ENCODE results near the gene PAWR.

DNA sequence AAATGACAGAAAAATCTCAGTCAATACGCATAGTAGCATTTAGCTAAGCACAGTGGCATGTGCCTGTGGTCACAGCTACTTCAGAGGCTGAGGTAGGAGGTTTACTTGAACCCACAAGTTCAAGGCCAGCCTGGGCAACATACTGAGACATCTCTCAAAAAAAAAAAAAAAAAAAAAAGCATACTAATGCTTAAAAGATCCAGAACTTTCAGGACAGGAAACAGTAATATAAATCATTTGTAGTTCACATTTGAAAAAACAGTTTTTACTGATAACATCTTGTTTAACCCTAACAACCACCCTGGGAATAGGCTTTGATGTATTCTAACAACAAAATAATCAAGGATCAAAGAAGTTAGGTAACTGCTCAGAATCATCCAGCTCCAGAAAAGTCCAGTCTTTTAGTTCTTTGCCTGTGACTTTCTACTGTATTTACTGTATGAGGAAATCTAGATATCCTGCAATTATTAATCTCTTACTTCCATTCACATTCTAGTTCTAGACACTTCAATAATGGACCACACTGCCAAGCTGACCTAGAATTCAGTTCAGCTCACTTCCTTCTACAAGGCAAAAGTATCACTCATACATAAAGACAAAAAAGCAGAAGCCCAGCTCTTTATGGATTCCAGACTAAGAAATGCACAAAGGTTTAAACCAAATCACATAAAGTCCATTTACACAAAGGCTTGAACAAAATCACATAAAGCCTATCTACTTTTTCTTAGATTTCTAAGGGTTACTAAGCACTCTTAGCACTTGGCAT lies 28.5 kb downstream of the PAWR start:
- TF ChIP-seq POLR2AphosphoS5 (IDR thresholded peaks at IDR 0.05; ENCODE audit: borderline replicate concordance, low read depth, low read length) = no peak
- no peak for TF ChIP-seq EZH2 (IDR thresholded peaks at IDR 0.05)
